ES-I3 (cell line): ENCODE results near the gene BMERB1.
"Not testable (repeated sequence)": the region's sequence is repeated elsewhere in the genome, so short reads cannot be mapped to it uniquely, and the experiment has no call there.

Source experiments
- H3K36me3 ChIP-seq: 2 replicates; pipeline ENCODE4 v1.6.1; 2013; ENCODE audit warnings: mild to moderate bottlenecking, low read length, control low read depth, moderate library complexity; ENCODE audit not compliant: insufficient read depth
- H3K4me1 ChIP-seq: 2 replicates; pipeline ENCODE4 v1.6.1; 2013; ENCODE audit warnings: mild to moderate bottlenecking, control low read depth, low read length; ENCODE audit not compliant: insufficient read depth
- H3K9ac ChIP-seq: 2 replicates; pipeline ENCODE4 v1.6.1; 2013; ENCODE audit warnings: low read depth, mild to moderate bottlenecking, low read length, moderate library complexity
- H3K9me3 ChIP-seq: 2 replicates; pipeline ENCODE4 v1.6.1; 2013; ENCODE audit warnings: mild to moderate bottlenecking, low read length, moderate library complexity; ENCODE audit not compliant: control insufficient read depth, insufficient read depth

Gene BMERB1

GRCh38 chr16:15440852-15441251, 6.5 kb downstream of the BMERB1 start:
- Histone ChIP-seq H3K4me1 (no peaks in the 10 kb centered on the region), H3K9me3 (peaks cover 5% of the 10 kb centered on the region; the same call in 1 of the 2 replicates), H3K9ac (no peak overlapping the region), H3K36me3 (no peaks in the 10 kb centered on the region; the same call in none of the 2 replicates)

GRCh38 chr16:15442140-15442539, 7.8 kb downstream of the BMERB1 start:
- H3K9ac ChIP-seq, H3K4me1 ChIP-seq, H3K36me3 ChIP-seq, H3K9me3 ChIP-seq: not testable (repeated sequence)

DNA sequence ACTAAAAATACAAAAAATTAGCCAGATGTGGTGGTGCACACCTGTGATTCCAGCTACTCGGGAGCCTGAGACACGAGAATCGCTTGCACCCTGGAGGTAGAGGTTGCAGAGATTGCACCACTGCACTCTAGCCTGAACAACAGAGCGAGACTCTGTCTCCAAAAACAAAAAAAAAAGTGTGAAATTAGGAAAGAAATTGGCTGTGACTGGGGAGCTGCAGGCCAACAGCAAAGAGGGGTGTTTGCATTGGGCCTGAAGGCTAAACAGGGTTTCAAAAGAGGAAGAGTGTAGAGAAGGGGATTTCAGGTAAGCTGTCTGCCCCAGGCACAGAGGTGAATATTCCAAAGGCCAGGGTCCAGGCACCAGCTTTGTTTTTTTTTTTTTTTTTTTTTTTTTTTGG, 9.4 kb downstream of the BMERB1 start:
- peaks cover 5% of the 10 kb centered on the region; the same call in 1 of the 2 replicates for H3K9me3 ChIP-seq
- H3K36me3 ChIP-seq = no peaks in the 10 kb centered on the region; the same call in none of the 2 replicates
- H3K9ac ChIP-seq = no peak overlapping the region
- no peaks in the 10 kb centered on the region for H3K4me1 ChIP-seq

DNA sequence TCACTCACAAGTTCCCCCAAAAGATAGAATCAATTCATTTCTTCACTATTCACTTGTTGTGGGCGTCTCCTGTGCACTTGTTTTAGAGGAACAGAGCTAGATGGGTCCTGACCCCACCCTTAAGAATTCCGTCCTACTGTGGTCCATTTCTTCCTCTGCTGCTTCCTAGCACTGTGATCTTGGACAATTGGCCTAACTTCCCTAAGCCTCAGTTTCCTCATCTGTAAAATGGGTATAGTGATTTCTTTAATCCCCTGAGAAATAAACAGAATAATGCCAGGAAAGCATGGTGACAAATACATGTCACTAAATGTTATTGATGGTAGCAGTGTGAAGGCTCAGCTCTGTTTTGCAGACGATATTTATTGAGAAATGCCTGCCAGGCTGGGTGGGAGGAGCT, 9.9 kb downstream of the BMERB1 start:
- H3K36me3 ChIP-seq = no peaks in the 10 kb centered on the region; the same call in none of the 2 replicates
- peaks cover 5% of the 10 kb centered on the region; the same call in 1 of the 2 replicates for H3K9me3 ChIP-seq
- H3K4me1 ChIP-seq = no peaks in the 10 kb centered on the region
- no peak overlapping the region for H3K9ac ChIP-seq

- Histone ChIP-seq H3K9ac (no peak overlapping the region), H3K4me1 (no peaks in the 10 kb centered on the region), H3K9me3 (peaks cover 5% of the 10 kb centered on the region; the same call in 1 of the 2 replicates), H3K36me3 (no peaks in the 10 kb centered on the region)
Observed at GRCh38 chr16:15445450-15445849, 11.1 kb downstream of the BMERB1 start.

GRCh38 chr16:15446901-15447300, 12.5 kb downstream of the BMERB1 start:
- H3K9me3 ChIP-seq = peaks cover 5% of the 10 kb centered on the region; the same call in 1 of the 2 replicates
- no peaks in the 10 kb centered on the region for H3K4me1 ChIP-seq
- H3K9ac ChIP-seq = no peak overlapping the region
- H3K36me3 ChIP-seq = no peaks in the 10 kb centered on the region

- no peaks in the 10 kb centered on the region for H3K4me1 ChIP-seq
- H3K9me3 ChIP-seq = no peaks in the 10 kb centered on the region
- H3K36me3 ChIP-seq = no peaks in the 10 kb centered on the region
- H3K9ac ChIP-seq = no peak overlapping the region
Observed at GRCh38 chr16:15450624-15451023, 16.2 kb downstream of the BMERB1 start.

DNA sequence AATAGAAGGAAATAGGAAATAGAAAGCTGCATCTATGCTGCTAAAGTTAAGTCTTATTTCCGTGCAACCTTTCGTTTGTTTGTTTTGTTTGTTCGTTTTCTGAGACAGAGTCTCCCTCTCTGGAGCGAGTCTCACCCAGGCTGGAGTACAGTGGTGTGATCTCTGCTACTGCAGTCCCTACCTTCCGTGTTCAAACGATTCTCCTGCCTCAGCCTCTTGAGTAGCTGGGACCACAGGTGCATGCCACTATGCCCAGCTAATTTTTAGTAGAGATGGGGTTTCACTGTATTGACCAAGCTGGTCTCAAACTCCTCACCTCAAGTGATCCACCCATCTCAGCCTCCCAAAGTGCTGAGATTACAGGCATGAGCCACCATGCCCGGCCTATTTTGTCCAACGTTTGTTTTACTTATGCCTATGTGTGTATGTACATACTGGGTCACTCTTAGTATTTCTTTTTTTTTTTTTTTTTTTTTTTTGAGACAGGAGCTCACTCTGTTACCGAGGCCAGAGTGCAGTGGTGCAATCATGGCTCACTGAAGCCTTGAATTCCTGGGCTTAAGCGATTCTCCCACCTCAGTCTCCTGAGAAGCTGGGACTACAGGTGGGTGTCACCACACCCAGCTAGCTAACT, 16.8 kb downstream of the BMERB1 start:
- no peaks in the 10 kb centered on the region for H3K36me3 ChIP-seq
- no peak overlapping the region for H3K9ac ChIP-seq
- no peaks in the 10 kb centered on the region for H3K9me3 ChIP-seq
- H3K4me1 ChIP-seq = no peaks in the 10 kb centered on the region

DNA sequence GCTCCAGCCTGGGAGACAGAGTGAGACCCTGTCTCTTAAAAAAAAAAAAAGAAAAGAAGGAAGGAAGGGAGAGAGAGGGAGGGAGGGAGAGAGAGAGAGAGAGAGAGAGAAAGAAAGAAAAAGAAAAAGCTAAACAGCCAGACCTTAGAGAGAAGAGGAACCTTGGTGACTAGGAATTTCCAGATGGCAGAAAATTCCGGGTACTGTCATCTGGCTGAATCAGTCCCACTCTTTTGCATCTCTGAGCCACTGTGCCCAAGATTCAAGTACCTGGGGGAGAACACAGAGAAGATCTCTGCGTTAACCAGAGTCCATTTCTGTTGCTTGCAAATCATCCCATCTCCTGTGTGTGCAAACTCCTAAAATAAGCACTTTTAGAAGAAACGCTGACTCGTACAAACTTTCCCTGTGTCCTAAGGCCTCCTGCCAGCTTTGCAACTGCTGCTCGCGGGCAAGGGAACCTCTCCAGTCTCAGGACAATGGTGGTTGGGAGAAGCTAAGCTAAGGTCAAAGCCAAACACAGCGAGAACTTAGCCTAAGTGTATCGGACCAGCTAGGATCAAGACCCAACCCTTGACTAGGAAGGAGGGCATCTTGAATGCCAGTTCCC, 18.0 kb downstream of the BMERB1 start:
- H3K36me3 ChIP-seq = no peaks in the 10 kb centered on the region

DNA sequence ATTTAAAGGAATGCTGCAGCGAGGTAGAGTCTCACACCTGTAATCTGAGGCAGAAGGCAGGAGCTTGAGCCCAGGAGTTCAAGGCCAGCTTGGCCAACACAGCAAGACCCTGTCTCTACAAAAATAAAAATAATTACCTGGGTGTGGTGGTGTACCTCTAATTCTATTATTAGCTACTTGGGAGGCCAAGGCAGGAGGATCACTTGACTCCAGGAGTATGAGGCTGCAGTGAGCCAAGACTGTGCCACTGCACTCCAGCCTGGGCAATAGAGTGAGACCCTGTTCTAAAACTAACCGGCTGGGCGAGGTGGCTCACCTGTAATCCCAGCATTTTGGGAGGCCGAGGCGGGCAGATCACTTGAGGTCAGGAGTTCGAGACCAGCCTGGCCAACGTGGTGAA, 18.9 kb downstream of the BMERB1 start:
- not testable (repeated sequence) for H3K4me1 ChIP-seq, H3K9ac ChIP-seq, H3K9me3 ChIP-seq, H3K36me3 ChIP-seq

More for the DNA sequence above, 18.0 kb downstream of the BMERB1 start:
- Histone ChIP-seq H3K9me3 (no peaks in the 10 kb centered on the region), H3K4me1 (no peaks in the 10 kb centered on the region), H3K9ac (no peak overlapping the region)

DNA sequence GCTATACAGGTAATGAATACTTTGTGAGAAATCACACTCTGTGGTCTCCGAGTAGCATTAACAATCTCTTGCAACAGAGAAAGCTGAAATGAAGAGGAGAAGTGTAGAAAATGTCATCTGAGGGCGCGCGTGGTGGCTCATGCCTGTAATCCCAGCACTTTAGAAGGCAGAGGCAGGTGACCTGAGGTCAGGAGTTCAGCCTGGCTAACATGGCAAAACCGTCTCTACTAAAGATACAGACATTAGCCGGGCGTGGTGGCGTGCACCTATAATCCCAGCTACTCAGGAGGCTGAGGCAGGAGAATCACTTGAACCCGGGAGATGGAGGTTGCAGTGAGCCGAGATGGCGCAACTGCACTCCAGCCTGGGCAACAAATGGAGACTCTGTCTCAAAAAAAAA, 20.5 kb downstream of the BMERB1 start:
- not testable (repeated sequence) for H3K9me3 ChIP-seq, H3K4me1 ChIP-seq, H3K9ac ChIP-seq, H3K36me3 ChIP-seq

DNA sequence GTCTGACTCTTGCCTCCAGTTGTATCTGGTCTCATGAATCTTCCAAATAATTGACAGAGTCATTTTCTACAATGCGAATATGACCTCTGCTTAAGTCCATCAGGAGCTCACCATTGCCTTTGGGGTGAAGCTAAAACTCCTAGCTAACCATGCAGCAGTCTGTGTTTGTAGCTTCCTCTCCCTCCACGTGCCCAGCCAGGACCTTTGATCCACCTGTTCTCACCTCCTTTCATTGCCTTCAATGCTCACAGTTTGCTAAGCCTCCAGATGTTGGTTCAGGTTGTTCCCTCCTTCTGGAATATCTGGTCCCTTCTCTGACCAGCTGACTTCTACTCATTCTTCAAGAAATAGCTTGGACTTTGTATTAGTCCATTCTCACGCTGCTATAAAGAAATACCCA, 23.0 kb downstream of the BMERB1 start:
- H3K9ac ChIP-seq = no peak overlapping the region
- no peaks in the 10 kb centered on the region for H3K9me3 ChIP-seq
- no peaks in the 10 kb centered on the region for H3K36me3 ChIP-seq
- no peaks in the 10 kb centered on the region for H3K4me1 ChIP-seq

- no peaks in the 10 kb centered on the region for H3K9me3 ChIP-seq
- H3K36me3 ChIP-seq = no peaks in the 10 kb centered on the region
- H3K4me1 ChIP-seq = no peaks in the 10 kb centered on the region
- no peak overlapping the region for H3K9ac ChIP-seq
Observed at GRCh38 chr16:15457958-15458357, 23.6 kb downstream of the BMERB1 start.

DNA sequence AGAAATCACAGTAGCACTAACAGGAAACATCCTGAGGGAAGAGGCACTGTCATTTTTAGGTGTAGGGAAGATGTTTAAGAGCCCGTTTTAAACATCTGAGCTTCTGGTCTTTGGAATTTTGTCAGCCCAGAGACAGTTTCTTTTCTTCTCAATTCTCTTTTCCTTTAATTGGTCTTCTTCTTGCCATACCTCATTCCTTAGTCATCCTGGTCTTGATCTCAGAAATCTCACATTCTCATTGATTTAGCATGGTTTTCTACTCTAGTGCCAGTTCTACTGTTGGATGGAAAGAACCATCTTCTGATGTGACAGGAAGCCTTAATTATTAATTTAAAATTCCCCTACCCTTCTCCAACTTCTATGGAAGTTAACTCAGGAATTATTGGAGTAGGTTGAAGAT, 25.4 kb downstream of the BMERB1 start:
- H3K9ac ChIP-seq = no peak overlapping the region
- no peaks in the 10 kb centered on the region for H3K36me3 ChIP-seq
- H3K9me3 ChIP-seq = no peaks in the 10 kb centered on the region
- H3K4me1 ChIP-seq = no peaks in the 10 kb centered on the region

DNA sequence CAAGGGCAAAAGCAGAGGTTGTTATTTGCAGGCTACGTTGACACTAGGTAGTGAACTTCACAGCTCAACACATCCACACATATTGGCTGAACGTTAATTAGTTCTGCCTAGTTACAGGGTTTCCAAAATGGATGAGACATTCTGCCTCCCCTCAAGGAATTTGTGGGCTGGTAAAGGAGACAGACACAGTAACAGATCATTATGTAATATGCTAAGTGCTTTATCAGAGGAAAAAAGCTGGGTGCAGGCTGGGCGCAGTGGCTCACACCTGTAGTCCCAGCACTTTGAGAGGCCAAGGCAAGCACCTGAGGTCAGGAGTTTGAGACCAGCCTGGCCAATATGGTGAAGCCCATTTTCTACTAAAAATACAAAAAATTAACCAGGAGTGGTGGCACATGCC, 26.2 kb downstream of the BMERB1 start:
- no peaks in the 10 kb centered on the region for H3K4me1 ChIP-seq
- no peak overlapping the region for H3K9ac ChIP-seq
- H3K9me3 ChIP-seq = no peaks in the 10 kb centered on the region
- no peaks in the 10 kb centered on the region for H3K36me3 ChIP-seq
